ENCODE measurements around the gene GRM7. TPM values are rescaled to one million over a fixed set of nuclear protein-coding genes. Genes with fewer than 3 reads are reported as not detected.
A peak's percentile ranks its signal among the peaks of the same experiment; 100 is the strongest.

The GRM7 gene
- polyA plus RNA-seq, 3 donors = 1.2 to 1.8 (median 1.5) TPM

GRCh38 chr3:7720649-7721297 lies 859.9 kb downstream of the GRM7 start:
- DNase-seq = no peak

- DNase-seq = no peak
Observed at GRCh38 chr3:7721869-7722268, 861.0 kb downstream of the GRM7 start.

- DNase-seq = no peak
Observed at GRCh38 chr3:7728566-7729519, 867.9 kb downstream of the GRM7 start.

GRCh38 chr3:7733933-7734332 lies 873.0 kb downstream of the GRM7 start:
- DNase-seq = no peak

GRCh38 chr3:7734456-7734855 lies 873.5 kb downstream of the GRM7 start:
- no peak for DNase-seq

GRCh38 chr3:7737263-7737662 lies 876.3 kb downstream of the GRM7 start:
- no peak for DNase-seq

- no peak for DNase-seq
Observed at GRCh38 chr3:7739754-7740153, 878.8 kb downstream of the GRM7 start.

GRCh38 chr3:7740458-7740857 lies 879.5 kb downstream of the GRM7 start:
- no peak for DNase-seq

GRCh38 chr3:7744850-7745249 lies 883.9 kb downstream of the GRM7 start:
- DNase-seq = no peak

- DNase-seq = no peak
Observed at GRCh38 chr3:7745711-7746110, 884.8 kb downstream of the GRM7 start.

- peak; percentile 15 for DNase-seq
Observed at GRCh38 chr3:7749931-7750695, 889.2 kb downstream of the GRM7 start.

- DNase-seq = no peak
Observed at GRCh38 chr3:7752005-7752404, 891.1 kb downstream of the GRM7 start.

- no peak for DNase-seq
Observed at GRCh38 chr3:7754653-7755441, 893.9 kb downstream of the GRM7 start.

- DNase-seq = no peak
Observed at GRCh38 chr3:7759630-7760029, 898.7 kb downstream of the GRM7 start.

GRCh38 chr3:7760718-7761117 lies 899.8 kb downstream of the GRM7 start:
- DNase-seq = no peak

GRCh38 chr3:7764115-7764514 lies 903.2 kb downstream of the GRM7 start:
- peak; percentile 1 for DNase-seq

GRCh38 chr3:7766530-7766929 lies 905.6 kb downstream of the GRM7 start:
- DNase-seq = no peak

GRCh38 chr3:7779331-7779730 lies 918.4 kb downstream of the GRM7 start:
- DNase-seq = no peak

GRCh38 chr3:7781395-7781794 lies 920.5 kb downstream of the GRM7 start:
- no peak for DNase-seq

- no peak for DNase-seq
Observed at GRCh38 chr3:7787871-7788828, 927.2 kb downstream of the GRM7 start.

Measured in renal pelvis (tissue), 4 donors.